ENCODE results near the gene SUSD3.

- TF ChIP-seq AFF4 (CRISPR knock-in tag; IDR thresholded peaks at IDR 0.05; ENCODE audit: borderline replicate concordance) (no peak), ATF3 (CRISPR knock-in tag; conservative IDR thresholded peaks at IDR 0.05) (no peak), MAX (CRISPR knock-in tag; IDR thresholded peaks at IDR 0.05) (no peak), CTCF (IDR thresholded peaks at IDR 0.05) (no peak), TEAD4 (CRISPR knock-in tag; IDR thresholded peaks at IDR 0.05) (no peak), ATF2 (CRISPR knock-in tag; IDR thresholded peaks at IDR 0.05; ENCODE audit: borderline replicate concordance, low read depth) (no peak), E2F5 (CRISPR knock-in tag; IDR thresholded peaks at IDR 0.05) (no peak), NFYB (CRISPR knock-in tag; conservative IDR thresholded peaks at IDR 0.05; ENCODE audit: low read depth) (peak; percentile 38; the same call in 1 of the 2 replicates), PRDM15 (CRISPR knock-in tag; IDR thresholded peaks at IDR 0.05) (no peak), ATF6 (CRISPR knock-in tag; IDR thresholded peaks at IDR 0.05) (no peak), USF2 (CRISPR knock-in tag; IDR thresholded peaks at IDR 0.05) (peak; percentile 85), TEAD1 (CRISPR knock-in tag; IDR thresholded peaks at IDR 0.05) (no peak), NR2C2 (CRISPR knock-in tag; IDR thresholded peaks at IDR 0.05) (no peak)
Measured at GRCh38 chr9:93041108-93041802, 17.2 kb upstream of the SUSD3 start.
